GM21526 (cell line): ENCODE measurements around the gene RFC1.
"Not testable (repeated sequence)": the region's sequence is repeated elsewhere in the genome, so short reads cannot be mapped to it uniquely, and the experiment has no call there.

ENCODE experiments used
- ATAC-seq: cut with Tn5 transposase; IDR thresholded peaks from one replicate; pipeline ENCODE4 v1.9.1; 2021; ENCODE audit warnings: moderate library complexity; ENCODE audit not compliant: unreplicated experiment, low FRiP score

The RFC1 gene

GRCh38 chr4:39365830-39366771 is at the start of gene RFC1:
RFC1 (minus strand) TSS chr4:39366362; CDS start chr4:39366241, 121 bp downstream.
- ATAC-seq, result peak; percentile 55

DNA sequence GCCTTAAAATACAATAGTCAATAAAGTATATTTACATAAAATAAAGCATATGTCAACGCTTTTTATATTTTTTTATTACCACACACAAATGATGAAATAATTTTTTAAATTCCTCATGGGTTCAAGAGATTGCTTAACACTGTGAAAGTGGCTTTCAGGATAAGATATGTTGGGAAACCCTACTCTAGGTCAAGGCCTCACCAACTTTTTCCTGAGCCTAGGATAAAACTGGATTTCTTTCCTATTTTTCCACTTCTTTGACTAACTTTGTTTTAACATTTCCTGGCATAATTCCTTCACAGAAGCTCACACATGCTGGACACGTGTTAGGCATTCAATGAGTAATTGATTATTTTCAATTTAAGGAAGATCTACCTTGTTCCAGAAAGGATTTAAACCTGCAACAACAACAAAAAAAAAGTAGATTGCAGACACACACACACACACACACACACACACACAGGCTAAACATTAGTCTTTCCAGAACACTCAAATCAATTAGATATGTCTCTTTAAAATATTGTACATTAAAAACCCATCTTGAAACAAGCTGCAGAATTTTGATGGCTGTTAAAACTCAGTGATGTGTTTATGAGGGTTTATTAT is 49.6 kb upstream of the RFC1 start:
- no peak for ATAC-seq

DNA sequence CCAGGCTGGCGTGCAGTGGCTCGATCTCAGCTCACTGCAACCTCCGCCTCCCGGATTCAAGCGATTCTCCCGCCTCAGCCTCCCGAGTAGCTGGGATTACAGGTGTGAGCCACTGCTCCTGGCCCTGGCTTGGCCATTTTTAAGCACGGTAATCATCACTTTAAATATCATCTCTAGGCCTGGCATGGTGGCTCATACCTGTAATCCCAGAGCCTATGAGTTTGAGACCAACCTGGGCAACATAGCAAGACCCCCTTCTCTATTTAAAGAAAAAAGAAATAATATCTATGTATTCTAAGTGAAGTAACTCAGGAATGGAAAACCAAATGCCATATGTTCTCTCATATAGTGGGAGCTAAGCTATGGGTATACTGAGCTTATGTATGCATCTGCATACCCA is 45.4 kb upstream of the RFC1 start:
- not testable (repeated sequence) for ATAC-seq

- no peak for ATAC-seq
Measured at GRCh38 chr4:39410415-39410814, 44.3 kb upstream of the RFC1 start.

- ATAC-seq, result no peak
Measured at GRCh38 chr4:39407584-39407885, 41.4 kb upstream of the RFC1 start.

DNA sequence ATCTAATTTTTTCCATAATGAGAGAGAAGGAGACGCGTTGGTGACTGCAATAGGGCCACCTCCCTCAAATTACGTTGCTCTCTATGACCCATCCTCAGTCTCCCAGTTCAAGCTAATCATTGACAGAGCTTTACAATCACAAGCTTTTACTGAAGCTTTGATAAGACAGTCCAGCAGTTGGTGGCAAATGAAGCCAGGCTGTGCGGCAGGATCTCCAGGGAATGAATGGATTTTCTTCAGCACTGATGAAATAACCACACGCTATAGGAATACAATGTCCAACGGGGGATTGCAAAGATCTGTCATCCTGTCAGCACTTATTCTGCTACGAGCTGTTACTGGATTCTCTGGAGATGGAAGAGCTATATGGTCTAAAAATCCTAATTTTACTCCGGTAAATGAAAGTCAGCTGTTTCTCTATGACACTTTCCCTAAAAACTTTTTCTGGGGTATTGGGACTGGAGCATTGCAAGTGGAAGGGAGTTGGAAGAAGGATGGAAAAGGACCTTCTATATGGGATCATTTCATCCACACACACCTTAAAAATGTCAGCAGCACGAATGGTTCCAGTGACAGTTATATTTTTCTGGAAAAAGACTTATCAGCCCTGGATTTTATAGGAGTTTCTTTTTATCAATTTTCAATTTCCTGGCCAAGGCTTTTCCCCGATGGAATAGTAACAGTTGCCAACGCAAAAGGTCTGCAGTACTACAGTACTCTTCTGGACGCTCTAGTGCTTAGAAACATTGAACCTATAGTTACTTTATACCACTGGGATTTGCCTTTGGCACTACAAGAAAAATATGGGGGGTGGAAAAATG is 40.8 kb upstream of the RFC1 start, which contains the start of gene KLB:
Gene KLB, plus strand, starts transcription at position 168 of the 821 bp plus-strand sequence. Its CDS starts 20 bp downstream, at position 188.
- ATAC-seq, result no peak

DNA sequence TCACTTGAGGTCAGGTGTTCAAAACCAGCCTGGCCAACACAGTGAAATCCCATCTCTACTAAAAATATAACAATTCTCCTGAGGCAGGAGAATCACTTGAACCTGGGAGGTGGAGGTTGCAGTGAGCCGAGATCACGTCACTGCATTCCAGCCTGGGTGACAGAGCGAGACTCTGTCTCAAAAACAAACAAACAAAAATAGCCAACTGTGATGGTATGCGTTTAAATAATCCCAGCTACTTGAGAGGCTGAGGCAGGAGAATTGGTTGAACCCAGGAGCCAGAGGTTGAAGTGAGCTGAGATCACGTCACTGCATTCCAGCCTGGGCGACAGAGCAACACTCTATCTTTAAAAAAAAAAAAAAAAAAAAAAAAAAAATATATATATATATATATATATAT is 35.5 kb upstream of the RFC1 start:
- ATAC-seq, result not testable (repeated sequence)

GRCh38 chr4:39394706-39395105 is 28.5 kb upstream of the RFC1 start:
- no peak for ATAC-seq

DNA sequence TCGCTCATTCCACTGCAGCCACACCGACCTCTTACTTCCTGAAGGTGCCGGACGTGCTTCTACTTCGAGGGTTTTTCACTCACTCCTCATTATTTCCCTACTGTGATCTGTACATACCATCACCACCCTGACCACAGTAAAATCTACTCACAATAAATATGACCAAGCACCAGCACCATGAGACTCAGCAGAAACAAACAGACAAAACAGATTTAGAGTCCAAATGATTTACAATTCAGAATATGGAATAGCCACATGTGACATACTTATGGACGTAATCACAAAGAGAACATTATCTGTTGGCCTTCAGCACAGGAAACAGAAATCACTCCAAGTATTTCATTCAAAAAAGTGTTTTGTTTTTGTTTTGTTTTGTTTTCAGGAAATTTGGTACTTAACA is 24.4 kb upstream of the RFC1 start:
- ATAC-seq, result no peak

GRCh38 chr4:39384563-39384962 is 18.4 kb upstream of the RFC1 start:
- ATAC-seq, result no peak

DNA sequence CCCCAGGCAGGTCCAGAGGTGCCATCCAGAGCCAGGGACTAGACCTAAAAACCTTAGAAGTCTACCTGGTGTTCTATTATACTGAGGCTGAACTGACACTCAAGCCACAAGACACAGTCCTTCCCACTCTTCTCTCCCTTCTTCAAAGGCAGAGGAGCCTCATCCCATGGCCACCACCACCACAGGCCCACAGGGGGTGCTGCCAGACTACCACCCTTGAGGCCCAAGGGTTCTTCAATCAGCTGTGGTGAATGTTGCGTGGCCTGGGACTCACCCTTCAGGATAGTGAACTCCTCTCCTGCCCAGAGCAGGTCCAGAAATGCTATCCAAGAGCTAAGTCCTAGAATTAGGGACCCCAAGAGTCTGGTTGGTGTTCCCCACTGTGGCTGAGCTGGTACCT is 17.5 kb upstream of the RFC1 start:
- ATAC-seq, result no peak

- ATAC-seq, result no peak
Measured at GRCh38 chr4:39375478-39375877, 9.3 kb upstream of the RFC1 start.

DNA sequence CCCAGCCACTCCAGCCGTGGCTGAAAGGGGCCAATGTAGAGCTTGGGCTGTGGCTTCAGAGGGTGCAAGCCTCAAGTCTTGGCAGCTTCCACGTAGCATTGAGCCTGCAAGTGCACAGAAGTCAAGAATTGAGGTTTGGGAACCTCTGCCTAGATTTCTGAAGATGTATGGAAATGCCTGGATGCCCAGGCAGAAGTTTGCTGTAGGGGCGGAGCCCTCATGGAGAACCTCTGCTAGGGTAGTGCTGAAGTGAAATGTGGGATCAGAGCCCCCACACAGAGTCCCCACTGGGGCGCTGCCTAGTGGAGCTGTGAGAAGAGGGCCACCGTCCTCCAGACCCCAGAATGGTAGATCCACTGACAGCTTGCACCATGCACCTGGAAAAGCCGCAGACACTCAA is 5.0 kb upstream of the RFC1 start:
- ATAC-seq, result not testable (repeated sequence)

GRCh38 chr4:39369301-39369700 is 3.1 kb upstream of the RFC1 start:
- no peak for ATAC-seq

DNA sequence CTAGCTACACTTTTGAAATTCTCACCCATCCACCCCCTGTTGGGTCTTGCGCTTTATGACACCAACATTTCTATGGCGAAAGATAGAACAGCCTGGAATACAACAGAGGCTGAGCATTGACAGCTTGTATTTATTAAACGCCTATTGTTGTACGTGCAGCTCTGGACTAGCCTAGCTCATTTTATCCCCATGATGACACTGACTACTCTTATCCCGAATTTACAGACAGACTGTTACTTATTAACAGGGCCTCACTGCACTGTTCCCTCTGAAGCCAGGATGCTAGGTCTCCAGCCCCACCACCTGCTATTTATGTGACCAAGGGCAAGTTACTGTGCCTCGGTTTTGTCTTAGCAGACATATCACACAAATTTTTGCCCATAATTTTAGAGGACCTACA is 1.0 kb upstream of the RFC1 start:
- no peak for ATAC-seq

DNA sequence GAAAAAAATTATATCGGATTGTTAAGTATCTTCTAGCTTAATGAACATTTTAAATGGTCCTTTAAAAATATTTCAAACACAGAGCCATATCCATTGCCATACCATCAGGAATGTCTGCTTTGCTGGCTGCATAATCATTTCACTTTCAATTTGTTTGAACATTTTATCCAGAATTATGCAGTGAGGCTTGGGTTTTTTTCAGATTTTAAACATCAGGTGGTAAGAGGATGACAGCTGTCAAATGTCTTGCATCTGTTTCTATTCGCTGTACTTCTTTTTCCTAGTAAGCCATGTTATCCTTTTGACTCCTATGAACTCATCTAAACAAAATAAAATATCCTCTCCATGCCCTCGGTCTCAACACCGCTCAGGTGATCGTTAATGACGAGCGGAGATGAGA is 802 bp downstream of the RFC1 start:
- no peak for ATAC-seq

DNA sequence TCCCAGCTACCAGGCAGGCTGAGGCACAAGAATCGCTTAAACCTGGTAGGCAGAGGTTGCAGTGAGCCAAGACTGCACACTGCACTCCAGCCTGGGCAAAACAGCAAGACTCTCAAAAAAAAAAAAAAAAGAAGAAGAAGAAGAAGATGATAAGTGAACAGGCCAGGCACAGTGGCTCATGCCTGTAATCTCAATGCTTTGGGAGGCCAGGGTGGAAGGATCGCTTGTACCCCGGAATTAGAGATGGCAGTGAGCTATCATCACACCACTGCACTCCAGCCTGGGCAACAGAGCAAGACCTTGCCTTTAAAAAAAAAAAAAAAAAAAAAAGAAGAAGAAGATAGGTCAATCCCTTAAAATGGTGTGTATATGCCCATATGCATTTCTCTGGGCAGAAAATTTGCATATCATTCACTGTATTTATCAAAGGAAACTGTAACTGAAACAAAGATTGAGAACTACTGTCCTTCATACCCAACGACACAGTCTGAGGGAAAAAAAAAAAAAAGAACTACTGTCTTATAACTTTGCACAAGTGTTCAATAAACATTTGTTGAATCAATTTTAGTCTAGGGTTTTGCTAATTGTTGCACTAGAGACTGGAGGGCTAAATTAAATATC is 2.3 kb downstream of the RFC1 start:
- no peak for ATAC-seq

DNA sequence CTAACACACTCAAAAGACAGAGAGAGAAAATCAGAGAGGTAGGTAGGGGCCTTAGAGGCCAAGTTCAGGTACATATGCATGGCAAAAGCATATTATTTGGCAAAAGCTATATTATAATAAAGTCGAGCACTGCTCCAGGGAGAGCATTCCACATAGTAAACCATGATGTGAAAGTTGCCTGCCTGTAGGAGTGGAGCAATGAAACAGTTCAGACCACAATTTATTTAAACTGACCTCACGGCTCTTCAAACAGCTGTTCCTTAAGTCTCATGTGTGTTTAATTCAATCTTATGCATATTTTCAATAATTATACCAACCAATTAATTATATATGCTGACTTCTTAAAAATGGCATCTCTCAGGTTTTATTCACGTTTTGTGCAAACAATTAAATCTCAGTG is 3.3 kb downstream of the RFC1 start:
- no peak for ATAC-seq

DNA sequence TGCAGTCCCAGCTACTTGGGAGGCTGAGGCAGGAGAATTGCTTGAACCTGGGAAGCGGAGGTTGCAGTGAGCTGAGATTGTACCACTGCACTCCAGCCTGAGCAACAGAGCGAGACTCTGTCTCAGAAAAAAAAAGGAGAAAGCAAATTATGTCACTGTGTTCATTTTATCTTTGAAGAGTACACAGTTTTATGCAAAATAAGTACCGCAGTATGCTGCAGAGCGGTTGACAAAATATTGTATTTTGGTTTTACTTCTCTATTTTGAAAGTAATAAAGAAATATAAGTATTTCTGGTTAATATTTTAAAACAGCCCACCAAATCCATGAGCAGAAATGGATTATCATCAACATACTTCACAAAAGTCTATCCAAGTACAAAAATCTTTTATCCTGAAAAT is 5.6 kb downstream of the RFC1 start:
- not testable (repeated sequence) for ATAC-seq

DNA sequence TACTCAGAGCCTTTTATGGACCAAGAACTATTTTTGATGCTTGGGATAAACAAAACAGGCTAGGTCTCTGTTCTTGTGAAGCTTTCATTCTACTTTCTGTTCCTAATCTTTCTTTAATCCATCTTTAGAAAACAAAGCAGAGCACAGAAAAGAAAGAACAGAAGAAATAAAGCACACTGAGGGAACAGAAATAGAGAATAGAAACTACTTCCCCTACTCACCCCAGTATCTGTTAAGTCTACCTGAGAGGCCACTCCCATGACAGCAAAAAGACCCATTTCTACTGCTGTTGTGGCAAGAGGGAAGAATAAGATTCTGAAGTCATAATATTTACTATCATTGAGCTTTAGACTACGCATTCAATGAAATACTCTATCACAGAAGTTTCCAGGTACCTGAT is 9.2 kb downstream of the RFC1 start:
- peak; percentile 48 for ATAC-seq

DNA sequence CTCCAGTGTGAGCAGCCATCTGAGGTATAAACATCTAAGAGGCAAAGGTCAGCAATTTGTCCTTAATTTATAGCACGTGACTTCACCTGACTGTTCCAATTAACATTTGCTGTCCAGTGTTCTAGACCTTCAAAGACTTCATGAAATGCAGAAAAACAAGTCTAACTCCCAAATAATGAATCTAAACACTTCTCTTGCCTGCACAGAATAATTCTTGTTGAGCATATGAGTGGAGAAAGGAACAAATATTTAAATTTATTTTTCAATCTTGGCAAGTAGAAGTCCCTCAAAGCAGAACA is 12.0 kb downstream of the RFC1 start:
- ATAC-seq, result no peak
